GM19023 (cell line): ENCODE data around the gene SPATA13.
"Not testable (repeated sequence)": the region's sequence is repeated elsewhere in the genome, so short reads cannot be mapped to it uniquely, and the experiment has no call there.

Source experiments
- ATAC-seq: cut with Tn5 transposase; IDR thresholded peaks from one replicate; pipeline ENCODE4 v1.9.1; 2021; ENCODE audit warnings: mild to moderate bottlenecking, moderate library complexity; ENCODE audit not compliant: unreplicated experiment

SPATA13 gene

DNA sequence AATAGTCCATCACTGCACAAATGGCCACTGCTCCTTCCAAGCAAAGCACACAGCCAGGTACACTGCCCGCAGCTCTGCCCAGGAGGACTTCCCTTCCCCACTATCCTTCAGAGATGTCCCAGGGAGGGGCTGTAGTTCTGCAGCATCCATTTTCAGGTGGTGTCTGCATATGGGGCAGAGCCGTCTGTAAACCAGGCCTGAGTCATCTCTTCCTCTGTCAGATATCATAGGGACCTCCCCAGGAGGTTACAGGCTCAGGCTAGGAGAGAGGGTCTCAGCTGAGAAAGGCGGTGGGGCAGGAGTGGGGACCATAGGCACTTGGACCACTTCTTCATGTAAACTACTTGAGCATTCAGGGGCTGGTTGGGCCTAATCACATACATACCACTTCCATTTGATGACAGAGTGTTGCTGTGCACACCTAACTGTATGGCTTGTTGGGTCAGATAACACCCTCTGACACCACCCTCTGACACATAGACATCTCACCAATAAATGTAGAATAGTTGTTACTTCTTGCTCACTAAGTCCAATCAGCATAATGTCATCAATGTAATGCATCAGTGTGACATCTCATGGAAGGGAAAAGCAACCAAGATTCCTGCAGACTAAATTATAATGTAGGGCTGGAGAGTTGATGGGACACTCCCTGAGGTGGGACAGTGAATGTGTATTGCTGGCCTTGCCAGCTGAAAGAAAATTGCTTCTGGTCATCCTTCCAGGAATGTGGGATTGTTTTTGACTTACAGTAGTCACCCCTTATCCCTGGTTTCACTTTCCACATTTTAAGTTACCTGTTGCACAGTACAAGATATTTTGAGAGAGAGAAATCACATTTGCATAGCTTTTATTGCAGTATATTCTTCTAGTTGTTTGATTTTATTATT lies 189.5 kb downstream of the SPATA13 start:
- not testable (repeated sequence) for ATAC-seq

DNA sequence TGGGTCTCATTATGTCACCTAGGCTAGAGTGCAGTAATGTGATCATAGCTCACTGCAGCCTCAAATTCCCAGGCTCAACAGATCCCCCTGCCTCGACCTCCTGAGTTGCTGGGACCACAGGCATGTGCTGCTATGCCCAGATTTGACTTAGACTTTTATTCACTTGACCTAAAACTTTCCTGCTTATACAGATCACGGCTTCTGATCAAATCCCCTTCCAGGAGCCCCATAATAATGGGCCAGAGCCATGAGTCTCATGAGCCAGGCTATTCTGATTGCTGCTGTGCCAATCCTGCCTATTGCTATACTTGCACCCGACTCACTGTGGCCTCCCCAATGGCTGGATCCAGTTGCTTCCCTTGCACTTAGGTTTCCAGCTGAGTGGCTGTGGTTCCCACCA lies 190.9 kb downstream of the SPATA13 start:
- no peak for ATAC-seq

GRCh38 chr13:24353736-24354135 lies 193.2 kb downstream of the SPATA13 start:
- ATAC-seq, result no peak

GRCh38 chr13:24355103-24355502 lies 194.6 kb downstream of the SPATA13 start:
- ATAC-seq, result no peak

DNA sequence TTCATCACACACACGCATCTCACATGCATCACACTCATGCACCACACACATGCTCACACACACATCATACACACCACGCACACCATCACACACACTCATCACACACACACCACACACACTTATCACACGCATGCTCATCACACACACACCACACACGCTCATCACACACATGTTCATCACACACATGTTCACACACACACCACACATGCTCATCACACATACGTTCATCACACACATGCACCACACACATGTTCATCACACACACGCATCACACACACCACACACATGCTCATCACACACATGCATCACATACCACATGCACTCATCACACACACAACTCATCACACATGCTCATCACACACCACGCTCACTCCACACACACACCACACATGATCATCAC lies 195.8 kb downstream of the SPATA13 start:
- ATAC-seq, result no peak
